ENCODE data around the gene SYCN. TPM values are rescaled to one million over a fixed set of nuclear protein-coding genes. Genes with fewer than 3 reads are reported as not detected.

SYCN gene
- total and polyA plus RNA-seq, 2 of the 13 experiments (the other 11 are each of a cell fraction or from before 2014, with no cell fraction given): not detected

GRCh38 chr19:39195755-39196154, 8.3 kb downstream of the SYCN start:
- ChIA-PET CTCF (ENCODE audit: low intra/inter-chr PET ratio, low total read pairs) (no interaction called here), POLR2A (interaction anchor here (0.8 kb wide), 1 partner anchor 132 kb away, joined by 3 read pairs; no protein-coding TSS in a partner anchor)
- TF ChIP-seq GATAD2A (CRISPR knock-in tag; IDR thresholded peaks at IDR 0.05): no peak
- TF ChIP-seq MTERF4 (CRISPR knock-in tag; IDR thresholded peaks at IDR 0.05): no peak
- TF ChIP-seq ZNF276 (CRISPR knock-in tag; IDR thresholded peaks at IDR 0.05; ENCODE audit: low read depth): no peak
- no peak for TF ChIP-seq ZNF441 (CRISPR knock-in tag; IDR thresholded peaks at IDR 0.05; ENCODE audit: borderline replicate concordance)
- TF ChIP-seq ZNF710 (CRISPR knock-in tag; IDR thresholded peaks at IDR 0.05; ENCODE audit: borderline replicate concordance): no peak
- no peak for TF ChIP-seq SALL2 (CRISPR knock-in tag; IDR thresholded peaks at IDR 0.05)
- no peak for TF ChIP-seq SRSF4 (IDR thresholded peaks at IDR 0.05; ENCODE audit: low read depth, low read length, poor library complexity, severe bottlenecking)
- TF ChIP-seq ZXDC (CRISPR knock-in tag; IDR thresholded peaks at IDR 0.05): no peak
- Histone ChIP-seq H3K9ac (ENCODE audit: insufficient read depth, low read depth, low read length) (no peak overlapping the region), H3K27me3 (ENCODE audit: control insufficient read depth in 1 of 2, insufficient read depth in 2 of 2, low read length in 2 of 2) (peaks cover 5 to 44% of the 10 kb centered on the region in 2 experiments; a peak in 4 of 5 replicates), H3K4me3 (replicated peaks in 1 of 3; ENCODE audit: insufficient read depth in 1 of 3, low read depth in 2 of 3, low read length in 3 of 3) (no peak overlapping the region), H3K9me3 (ENCODE audit: low read length) (no peaks in the 10 kb centered on the region), H3K79me2 (ENCODE audit: insufficient read depth, low read length) (no peaks in the 10 kb centered on the region), H3K4me1 (ENCODE audit: insufficient read depth, low read length) (peaks cover 12% of the 10 kb centered on the region), H3K36me3 (replicated peaks in 1 of 2; ENCODE audit: control insufficient read depth in 1 of 2, insufficient read depth in 2 of 2, low read length in 2 of 2) (no peaks in the 10 kb centered on the region), H2AFZ (ENCODE audit: low read length) (no peak overlapping the region), H3K4me2 (ENCODE audit: low read depth, low read length) (no peak overlapping the region), H3K27ac (ENCODE audit: extremely low read length, insufficient read depth, low read length) (no peak overlapping the region), H4K20me1 (ENCODE audit: insufficient read depth, low read length) (no peaks in the 10 kb centered on the region)
- no TSS peak for BruUV-seq (replicated peaks)
- ATAC-seq (no peak), DNase-seq (ENCODE audit: low spot score) (no peak), FAIRE-seq (no peak)
- intact Hi-C loops (cut with micrococcal nuclease; ENCODE audit: unreplicated experiment) (no loop called here), in situ Hi-C loops (cut with HindIII; ENCODE audit: extremely low pct_ligation_motif_present, low pct_unique_long_range_greater_than_20kb) (no loop called here)
- WGBS (ENCODE audit: low lambda C conversion rate): 29% methylated on average over 9 of the region's 9 CpGs
